K562 (cell line): ENCODE measurements around the gene POLR2C. TPM values are rescaled to one million over a fixed set of nuclear protein-coding genes. Genes with fewer than 3 reads are reported as not detected.

Source experiments
- CBX8 ChIP-seq: fragments of 200-600 bp; sonication (generic); IDR thresholded peaks from 2 replicates; pipeline ENCODE4 v1.6.1; 2012; ENCODE audit warnings: borderline replicate concordance, mixed run types, low read depth, mild to moderate bottlenecking, moderate library complexity, mixed read lengths, low read length, control low read depth, inconsistent platforms; ENCODE audit not compliant: poor library complexity, severe bottlenecking; ENCODE audit errors: extremely low read depth
- EP400 ChIP-seq: fragments of 450-650 bp; IDR thresholded peaks from 2 replicates; pipeline ENCODE4 v1.6.1; 2017; ENCODE audit warnings: antibody characterized with exemption, mild to moderate bottlenecking, moderate library complexity
- ETV6 ChIP-seq, 3 experiments: fragments of 150-350 bp in 1 of 3; sonication (generic) in 1 of 3; formaldehyde crosslinking in 1 of 3; IDR thresholded peaks; 2 replicates each; pipeline versions ENCODE4 v1.6.1 to v1.8.0; 2014 to 2022; ENCODE audit warnings: borderline replicate concordance in 2 of 3, low read depth in 2 of 3, antibody characterized with exemption in 1 of 3, low read length in 1 of 3, mild to moderate bottlenecking in 1 of 3, missing genetic modification reagents in 1 of 3
- JUND ChIP-seq, 2 experiments: IDR thresholded peaks; 2 replicates in 1 of 2; 3 replicates in 1 of 2; pipeline ENCODE4 v1.6.1; 2011; ENCODE audit warnings: borderline replicate concordance in 2 of 2, low read depth in 2 of 2, low read length in 2 of 2, improper control_type of control experiment in 1 of 2, missing biosample characterization in 1 of 2, missing genetic modification characterization in 1 of 2, missing genetic modification reagents in 1 of 2
- NCOR1 ChIP-seq: fragments of 450-650 bp; IDR thresholded peaks from 2 replicates; pipeline ENCODE4 v1.6.1; 2016; ENCODE audit warnings: mild to moderate bottlenecking, moderate library complexity
- NR2C2 ChIP-seq, 2 experiments: fragments of 200-800 bp in 1 of 2; sonication (Bioruptor generic) in 1 of 2; sonication (generic) in 1 of 2; formaldehyde crosslinking in 1 of 2; IDR thresholded peaks; 2 replicates each; pipeline versions ENCODE4 v1.6.1 to v1.8.0; 2016 to 2022; ENCODE audit warnings: mild to moderate bottlenecking in 1 of 2, missing compliant biosample characterization in 1 of 2, missing genetic modification characterization in 1 of 2, missing genetic modification reagents in 1 of 2
- NRF1 ChIP-seq, 2 experiments: fragments of 450-650 bp; IDR thresholded peaks in 1 of 2; conservative IDR thresholded peaks in 1 of 2; 2 replicates each; pipeline ENCODE4 v1.6.1; 2014; ENCODE audit warnings: mild to moderate bottlenecking in 2 of 2
- RBM34 ChIP-seq: fragments of 200-400 bp; formaldehyde crosslinking; IDR thresholded peaks from 2 replicates; pipeline ENCODE4 v1.6.1; 2018; ENCODE audit warnings: low read length, borderline replicate concordance; ENCODE audit not compliant: insufficient read depth
- YY1 ChIP-seq, 3 experiments: IDR thresholded peaks; 2 replicates each; pipeline ENCODE4 v1.6.1; 2011; ENCODE audit warnings: low read length in 2 of 3, mild to moderate bottlenecking in 2 of 3, moderate library complexity in 2 of 3, borderline replicate concordance in 1 of 3, control low read depth in 1 of 3, low read depth in 1 of 3; ENCODE audit not compliant: insufficient read depth in 3 of 3, insufficient replicate concordance in 2 of 3, control insufficient read depth in 1 of 3, insufficient read length in 1 of 3; ENCODE audit errors: extremely low read depth in 1 of 3
- ZKSCAN3 ChIP-seq: fragments of 250-450 bp; sonication (Bioruptor Pico); IDR thresholded peaks from 2 replicates; pipeline ENCODE4 v1.4.0; 2020
- ZNF354B ChIP-seq: fragments of 250-450 bp; sonication (Bioruptor Pico); IDR thresholded peaks from 2 replicates; pipeline ENCODE4 v1.4.0; 2020
- ZNF57 ChIP-seq: fragments of 450-650 bp; formaldehyde crosslinking; IDR thresholded peaks from 2 replicates; pipeline ENCODE4 v1.4.0; 2020; ENCODE audit warnings: mild to moderate bottlenecking, moderate library complexity
- ZNF699 ChIP-seq: fragments of 250-450 bp; sonication (Bioruptor Pico); IDR thresholded peaks from 2 replicates; pipeline ENCODE4 v1.8.0; 2021; ENCODE audit warnings: mild to moderate bottlenecking, moderate library complexity; ENCODE audit not compliant: insufficient replicate concordance
- ZZZ3 ChIP-seq: fragments of 450-650 bp; IDR thresholded peaks from 2 replicates; pipeline ENCODE4 v1.6.1; 2016; ENCODE audit warnings: antibody characterized with exemption, mild to moderate bottlenecking, moderate library complexity
- polyA plus RNA-seq, 8 experiments: library from polyadenylated mRNA; depleted of rRNA in 4 of 8; stranded (reverse) in 5 of 8; unstranded in 3 of 8; fragments of >200 nt; fragmentation: Nextera tagmentation in 2 of 8; fragmentation: Illumina TruSeq in 1 of 8; extraction: Ambion mirVana in 2 of 8; extraction: Trizol in 1 of 8; gene quantifications; 2 replicates each; pipeline versions ENCODE4 v1.2.1 to v1.2.3, GENCODE V29; 2011 to 2014; ENCODE audit warnings: inconsistent platforms in 1 of 8, missing spikeins in 1 of 8
- total RNA-seq, 7 experiments: library from RNA; depleted of rRNA in 6 of 7; stranded (reverse); fragments of >200 nt in 6 of 7; fragmentation: Illumina TruSeq in 2 of 7; extraction: Trizol in 2 of 7; gene quantifications; 2 replicates each; pipeline versions ENCODE4 v1.2.1 to v1.2.3, GENCODE V29; 2011 to 2021; ENCODE audit warnings: low replicate concordance in 1 of 7
- TF ChIP-seq, protein P1 (sequence below): fragments of 200-800 bp; sonication (Bioruptor generic); IDR thresholded peaks from 2 replicates; pipeline ENCODE4 v1.6.1; 2016; ENCODE audit warnings: missing genetic modification characterization, missing compliant biosample characterization
- TF ChIP-seq, protein P2 (sequence below): fragments of 450-650 bp; IDR thresholded peaks from 2 replicates; pipeline ENCODE4 v1.6.1; 2018; ENCODE audit warnings: mild to moderate bottlenecking, low read depth; ENCODE audit not compliant: partially characterized antibody

POLR2C gene
- total and polyA plus RNA-seq, 9 of the 15 experiments (the other 6 are each of a cell fraction or from before 2014, with no cell fraction given): 70.3 to 163 (median 92.3) TPM

DNA sequence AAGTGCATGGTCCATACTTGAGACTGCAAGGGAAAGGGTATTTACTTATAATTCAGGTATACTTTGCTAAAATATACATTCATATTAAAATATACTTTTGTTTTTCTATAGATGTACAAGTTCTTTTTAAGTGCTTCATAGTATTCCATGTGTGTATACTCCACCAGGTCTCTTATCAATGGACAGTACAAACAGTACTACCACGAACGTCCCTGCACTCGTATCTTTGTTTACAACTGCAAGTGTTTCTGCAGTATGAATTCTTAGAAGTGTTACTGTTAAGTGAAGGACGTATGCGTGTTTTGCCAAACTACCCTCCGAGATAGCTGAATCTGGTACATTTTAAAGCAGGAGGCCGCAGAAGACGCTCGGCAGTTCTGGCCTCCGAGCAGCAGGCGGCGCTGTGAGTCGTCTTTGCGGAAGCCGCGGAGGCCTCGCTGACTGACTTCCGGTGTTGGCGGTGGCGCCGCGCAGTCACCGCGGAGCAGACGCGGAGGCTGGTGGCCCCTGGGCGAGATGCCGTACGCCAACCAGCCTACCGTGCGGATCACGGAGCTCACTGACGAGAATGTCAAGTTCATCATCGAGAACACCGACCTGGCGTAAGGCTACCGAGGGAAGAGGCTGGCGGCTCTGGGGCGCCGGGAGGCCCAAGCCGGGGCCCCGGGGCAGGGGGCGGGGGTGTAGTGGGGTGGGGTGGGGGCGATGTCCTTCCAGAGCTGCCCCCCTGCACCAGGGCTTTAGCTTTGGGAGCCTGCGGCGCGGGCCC lies at the start of gene POLR2C (continued):
- peak in 2 of 3 experiments; percentile 65 to 74 for TF ChIP-seq YY1 (IDR thresholded peaks at IDR 0.05; ENCODE audit: borderline replicate concordance in 1 of 3, control insufficient read depth in 1 of 3, extremely low read depth in 1 of 3, insufficient read depth in 3 of 3, insufficient read length in 1 of 3, insufficient replicate concordance in 2 of 3, low read depth in 1 of 3, low read length in 2 of 3)
- no peak for TF ChIP-seq ETV6 (IDR thresholded peaks at IDR 0.05; ENCODE audit: borderline replicate concordance in 1 of 2, low read depth in 2 of 2, low read length in 1 of 2)
- no peak for TF ChIP-seq ETV6 (CRISPR knock-in tag; IDR thresholded peaks at IDR 0.05; ENCODE audit: borderline replicate concordance)
- peak; percentile 47; the same call in 1 of the 2 replicates for TF ChIP-seq NCOR1
- TF ChIP-seq NR2C2 (CRISPR knock-in tag; IDR thresholded peaks at IDR 0.05): no peak
- no peak for TF ChIP-seq NR2C2 (tag; IDR thresholded peaks at IDR 0.05)
- no peak for TF ChIP-seq ZNF57
- peak; percentile 72 for TF ChIP-seq ZZZ3
- TF ChIP-seq ZNF354B (CRISPR knock-in tag): no peak
- TF ChIP-seq, protein P1, sequence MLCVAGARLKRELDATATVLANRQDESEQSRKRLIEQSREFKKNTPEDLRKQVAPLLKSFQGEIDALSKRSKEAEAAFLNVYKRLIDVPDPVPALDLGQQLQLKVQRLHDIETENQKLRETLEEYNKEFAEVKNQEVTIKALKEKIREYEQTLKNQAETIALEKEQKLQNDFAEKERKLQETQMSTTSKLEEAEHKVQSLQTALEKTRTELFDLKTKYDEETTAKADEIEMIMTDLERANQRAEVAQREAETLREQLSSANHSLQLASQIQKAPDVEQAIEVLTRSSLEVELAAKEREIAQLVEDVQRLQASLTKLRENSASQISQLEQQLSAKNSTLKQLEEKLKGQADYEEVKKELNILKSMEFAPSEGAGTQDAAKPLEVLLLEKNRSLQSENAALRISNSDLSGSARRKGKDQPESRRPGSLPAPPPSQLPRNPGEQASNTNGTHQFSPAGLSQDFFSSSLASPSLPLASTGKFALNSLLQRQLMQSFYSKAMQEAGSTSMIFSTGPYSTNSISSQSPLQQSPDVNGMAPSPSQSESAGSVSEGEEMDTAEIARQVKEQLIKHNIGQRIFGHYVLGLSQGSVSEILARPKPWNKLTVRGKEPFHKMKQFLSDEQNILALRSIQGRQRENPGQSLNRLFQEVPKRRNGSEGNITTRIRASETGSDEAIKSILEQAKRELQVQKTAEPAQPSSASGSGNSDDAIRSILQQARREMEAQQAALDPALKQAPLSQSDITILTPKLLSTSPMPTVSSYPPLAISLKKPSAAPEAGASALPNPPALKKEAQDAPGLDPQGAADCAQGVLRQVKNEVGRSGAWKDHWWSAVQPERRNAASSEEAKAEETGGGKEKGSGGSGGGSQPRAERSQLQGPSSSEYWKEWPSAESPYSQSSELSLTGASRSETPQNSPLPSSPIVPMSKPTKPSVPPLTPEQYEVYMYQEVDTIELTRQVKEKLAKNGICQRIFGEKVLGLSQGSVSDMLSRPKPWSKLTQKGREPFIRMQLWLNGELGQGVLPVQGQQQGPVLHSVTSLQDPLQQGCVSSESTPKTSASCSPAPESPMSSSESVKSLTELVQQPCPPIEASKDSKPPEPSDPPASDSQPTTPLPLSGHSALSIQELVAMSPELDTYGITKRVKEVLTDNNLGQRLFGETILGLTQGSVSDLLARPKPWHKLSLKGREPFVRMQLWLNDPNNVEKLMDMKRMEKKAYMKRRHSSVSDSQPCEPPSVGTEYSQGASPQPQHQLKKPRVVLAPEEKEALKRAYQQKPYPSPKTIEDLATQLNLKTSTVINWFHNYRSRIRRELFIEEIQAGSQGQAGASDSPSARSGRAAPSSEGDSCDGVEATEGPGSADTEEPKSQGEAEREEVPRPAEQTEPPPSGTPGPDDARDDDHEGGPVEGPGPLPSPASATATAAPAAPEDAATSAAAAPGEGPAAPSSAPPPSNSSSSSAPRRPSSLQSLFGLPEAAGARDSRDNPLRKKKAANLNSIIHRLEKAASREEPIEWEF (CRISPR knock-in tag): no peak
- no peak for TF ChIP-seq ZKSCAN3
- TF ChIP-seq EP400: peak; percentile 94
- TF ChIP-seq NRF1 (conservative IDR thresholded peaks at IDR 0.05 in 1 of 2, IDR thresholded peaks at IDR 0.05 in 1 of 2): peak; percentile 71 to 78
- peak; percentile 71 for TF ChIP-seq JUND (IDR thresholded peaks at IDR 0.05; ENCODE audit: borderline replicate concordance, low read depth, low read length)
- no peak; the same call in 2 of the 3 replicates for TF ChIP-seq JUND (tag; IDR thresholded peaks at IDR 0.05; ENCODE audit: borderline replicate concordance, low read depth, low read length)
- TF ChIP-seq ZNF699 (CRISPR knock-in tag): no peak
- TF ChIP-seq CBX8: no peak
- no peak for TF ChIP-seq RBM34
- TF ChIP-seq, protein P2, sequence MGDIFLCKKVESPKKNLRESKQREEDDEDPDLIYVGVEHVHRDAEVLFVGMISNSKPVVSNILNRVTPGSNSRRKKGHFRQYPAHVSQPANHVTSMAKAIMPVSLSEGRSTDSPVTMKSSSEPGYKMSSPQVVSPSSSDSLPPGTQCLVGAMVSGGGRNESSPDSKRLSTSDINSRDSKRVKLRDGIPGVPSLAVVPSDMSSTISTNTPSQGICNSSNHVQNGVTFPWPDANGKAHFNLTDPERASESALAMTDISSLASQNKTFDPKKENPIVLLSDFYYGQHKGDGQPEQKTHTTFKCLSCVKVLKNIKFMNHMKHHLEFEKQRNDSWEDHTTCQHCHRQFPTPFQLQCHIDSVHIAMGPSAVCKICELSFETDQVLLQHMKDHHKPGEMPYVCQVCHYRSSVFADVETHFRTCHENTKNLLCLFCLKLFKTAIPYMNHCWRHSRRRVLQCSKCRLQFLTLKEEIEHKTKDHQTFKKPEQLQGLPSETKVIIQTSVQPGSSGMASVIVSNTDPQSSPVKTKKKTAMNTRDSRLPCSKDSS: no peak
